Panc1 (cell line): ENCODE results near the gene RNF43.

Experiments
- CTCF ChIP-seq: fragments of 450-650 bp; IDR thresholded peaks from 2 replicates; pipeline ENCODE4 v1.5.1; 2017; ENCODE audit warnings: mild to moderate bottlenecking
- POLR2AphosphoS5 ChIP-seq: IDR thresholded peaks from 2 replicates; pipeline ENCODE4 v1.6.1; 2012; ENCODE audit warnings: mild to moderate bottlenecking, low read depth, low read length, moderate library complexity

GRCh38 chr17:58369214-58370031 is 47.9 kb downstream of the RNF43 start:
- TF ChIP-seq CTCF = no peak
- no peak for TF ChIP-seq POLR2AphosphoS5
